Ascending aorta (tissue), 2 donors: ENCODE results near the gene A4GALT. TPM values are rescaled to one million over a fixed set of nuclear protein-coding genes. Genes with fewer than 3 reads are reported as not detected.
A peak's percentile ranks its signal among the peaks of the same experiment; 100 is the strongest.
"Not testable (repeated sequence)": the region's sequence is repeated elsewhere in the genome, so short reads cannot be mapped to it uniquely, and the experiment has no call there.

Experiments used
- DNase-seq, 2 donors: peaks; one replicate each; pipeline ENCODE4 v3.0.0-alpha.2; 2019; ENCODE audit warnings: low spot score in 2 of 2
- H3K27ac ChIP-seq, 2 donors: fragments of 200-600 bp; sonication (generic); one replicate each; pipeline ENCODE4 v1.5.1; 2016 to 2017; ENCODE audit warnings: mild to moderate bottlenecking in 1 of 2
- H3K27me3 ChIP-seq: fragments of 200-600 bp; sonication (generic); one replicate; pipeline ENCODE4 v1.5.1; 2017
- H3K36me3 ChIP-seq, 2 donors: fragments of 200-600 bp; sonication (generic); one replicate each; pipeline ENCODE4 v1.5.1; 2016
- H3K4me1 ChIP-seq, 2 donors: fragments of 200-600 bp; sonication (generic); one replicate each; pipeline ENCODE4 v1.5.1; 2016 to 2017; ENCODE audit warnings: mild to moderate bottlenecking in 1 of 2
- H3K4me3 ChIP-seq, 2 donors: fragments of 200-600 bp; sonication (generic); one replicate each; pipeline ENCODE4 v1.5.1; 2016 to 2017; ENCODE audit warnings: mild to moderate bottlenecking in 1 of 2
- H3K9me3 ChIP-seq, 2 donors: fragments of 200-600 bp; sonication (generic); one replicate each; pipeline ENCODE4 v1.5.1; 2016
- CTCF ChIP-seq, 3 experiments: fragments of 200-600 bp in 2 of 3; fragments of 450-650 bp in 1 of 3; sonication (generic) in 2 of 3; IDR thresholded peaks; one replicate each; pipeline ENCODE4 v1.5.1; 2016 to 2019; ENCODE audit warnings: antibody characterized with exemption in 3 of 3, mild to moderate bottlenecking in 1 of 3, moderate library complexity in 1 of 3
- intact Hi-C: fragments of 100-400 bp; cut with DNase I; formaldehyde crosslinking; loops from one replicate; pipeline ENCODE4 v1.15.1; 2023
- total RNA-seq: library from RNA; depleted of rRNA; stranded (reverse); fragments of >200 nt; gene quantifications from one replicate; pipeline ENCODE4 v1.1.0, GENCODE V29; 2016

Gene A4GALT
- total RNA-seq, 1 donor from 2014 or later, result 85.1 TPM

GRCh38 chr22:42676059-42676607, 44.5 kb downstream of the A4GALT start:
- H3K4me1 ChIP-seq, result peaks cover 6 to 58% of the 10 kb centered on the region in 2 donors
- no peaks in the 10 kb centered on the region for H3K27me3 ChIP-seq
- no peaks in the 10 kb centered on the region for H3K9me3 ChIP-seq
- intact Hi-C loops, result no loop called here
- H3K27ac ChIP-seq, result peak overlapping the region; percentile 77 to 85
- TF ChIP-seq CTCF (IDR thresholded peaks at IDR 0.05), result no peak
- no peak overlapping the region for H3K4me3 ChIP-seq
- no peaks in the 10 kb centered on the region for H3K36me3 ChIP-seq
- no peak for DNase-seq

GRCh38 chr22:42673898-42674401, 46.7 kb downstream of the A4GALT start:
- Histone ChIP-seq H3K27ac (peak overlapping the region; percentile 49 to 59), H3K27me3 (no peaks in the 10 kb centered on the region), H3K4me3 (no peak overlapping the region), H3K36me3 (no peaks in the 10 kb centered on the region), H3K9me3 (no peaks in the 10 kb centered on the region), H3K4me1 (peaks cover 6 to 50% of the 10 kb centered on the region in 2 donors)
- intact Hi-C loops, result no loop called here
- DNase-seq, result no peak
- TF ChIP-seq CTCF (IDR thresholded peaks at IDR 0.05), result no peak

GRCh38 chr22:42673071-42673470, 47.6 kb downstream of the A4GALT start:
- peaks cover 6 to 47% of the 10 kb centered on the region in 2 donors for H3K4me1 ChIP-seq
- DNase-seq, intact Hi-C loops, H3K9me3 ChIP-seq, H3K27me3 ChIP-seq, H3K36me3 ChIP-seq, H3K4me3 ChIP-seq: not testable (repeated sequence)
- peak overlapping the region in 1 of 2 donors; percentile 59 for H3K27ac ChIP-seq

- no peak overlapping the region for H3K4me3 ChIP-seq
- H3K36me3 ChIP-seq, result no peaks in the 10 kb centered on the region
- peak overlapping the region; percentile 19 to 51 for H3K27ac ChIP-seq
- H3K4me1 ChIP-seq, result peaks cover 0 to 27% of the 10 kb centered on the region in 2 donors
- no peak for DNase-seq
- H3K9me3 ChIP-seq, result no peaks in the 10 kb centered on the region
- intact Hi-C loops, result no loop called here
- no peak for TF ChIP-seq CTCF (IDR thresholded peaks at IDR 0.05)
- H3K27me3 ChIP-seq, result no peaks in the 10 kb centered on the region
Measured at GRCh38 chr22:42670921-42671709, 49.6 kb downstream of the A4GALT start.

GRCh38 chr22:42670046-42670445, 50.6 kb downstream of the A4GALT start:
- Histone ChIP-seq H3K36me3 (no peaks in the 10 kb centered on the region), H3K27me3 (no peaks in the 10 kb centered on the region), H3K4me1 (peaks cover 0 to 17% of the 10 kb centered on the region in 2 donors), H3K9me3 (no peaks in the 10 kb centered on the region), H3K4me3 (no peak overlapping the region), H3K27ac (no peak overlapping the region)
- intact Hi-C loops, result no loop called here
- TF ChIP-seq CTCF (IDR thresholded peaks at IDR 0.05), result no peak
- DNase-seq, result no peak

GRCh38 chr22:42666393-42666792, 54.3 kb downstream of the A4GALT start:
- H3K4me3 ChIP-seq, H3K27ac ChIP-seq, DNase-seq, H3K4me1 ChIP-seq, H3K9me3 ChIP-seq, H3K36me3 ChIP-seq, H3K27me3 ChIP-seq, intact Hi-C loops: not testable (repeated sequence)
